Hematopoietic multipotent progenitor cell treated with erythropoietin and hydrocortisone succinate and interleukin-3 and kit ligand, for 6 days (in vitro differentiated cells): ENCODE measurements around the gene OR2F1.

Experiments used
- DNase-seq: peaks from one replicate; pipeline ENCODE4 v3.0.0-alpha.2; 2015

OR2F1 gene, protein sequence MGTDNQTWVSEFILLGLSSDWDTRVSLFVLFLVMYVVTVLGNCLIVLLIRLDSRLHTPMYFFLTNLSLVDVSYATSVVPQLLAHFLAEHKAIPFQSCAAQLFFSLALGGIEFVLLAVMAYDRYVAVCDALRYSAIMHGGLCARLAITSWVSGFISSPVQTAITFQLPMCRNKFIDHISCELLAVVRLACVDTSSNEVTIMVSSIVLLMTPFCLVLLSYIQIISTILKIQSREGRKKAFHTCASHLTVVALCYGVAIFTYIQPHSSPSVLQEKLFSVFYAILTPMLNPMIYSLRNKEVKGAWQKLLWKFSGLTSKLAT

DNA sequence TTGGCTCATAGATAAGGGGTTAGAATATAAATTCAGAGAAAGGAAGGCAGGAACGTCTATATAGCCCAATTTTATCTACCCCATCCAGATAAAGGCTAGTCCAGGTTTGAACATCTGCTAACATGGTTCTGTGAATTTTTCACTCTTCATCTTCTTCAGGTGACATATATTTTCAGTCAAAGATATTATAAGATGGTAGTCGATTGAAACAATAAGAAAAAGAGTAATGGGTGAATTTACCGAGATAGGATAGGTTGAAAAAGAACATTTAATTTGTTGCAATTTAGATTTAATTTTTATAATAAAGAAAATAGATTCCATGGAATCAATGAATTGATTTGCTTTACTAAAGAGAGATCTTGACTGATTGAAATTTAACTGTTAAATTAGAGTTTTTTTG lies at the start of gene OR2F1:
OR2F1 (plus strand) TSS at position 301 of the 400 bp plus-strand sequence. CDS start 5,127 bp downstream, outside the sequence.
- DNase-seq, result no peak

DNA sequence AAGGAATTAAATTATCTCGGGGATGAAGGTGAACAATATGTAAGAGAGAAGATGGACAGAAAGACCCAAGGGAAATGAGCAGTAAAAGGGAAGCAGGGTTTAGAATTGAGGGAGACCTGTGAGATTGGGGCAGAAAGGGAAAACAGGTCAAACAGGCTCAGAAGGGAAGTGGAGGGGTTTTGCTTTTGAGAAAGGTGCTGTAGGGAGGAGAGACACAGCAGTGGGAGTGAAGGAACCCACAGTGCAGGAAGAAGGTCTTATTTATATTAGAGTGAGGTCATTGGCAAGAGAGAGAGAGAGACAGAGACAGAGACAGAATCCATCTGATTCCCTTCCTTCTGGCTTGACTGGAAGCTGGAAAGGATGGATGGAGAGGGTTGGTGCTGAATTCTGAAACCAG lies 49.1 kb upstream of the OR2F1 start:
- DNase-seq, result no peak

DNA sequence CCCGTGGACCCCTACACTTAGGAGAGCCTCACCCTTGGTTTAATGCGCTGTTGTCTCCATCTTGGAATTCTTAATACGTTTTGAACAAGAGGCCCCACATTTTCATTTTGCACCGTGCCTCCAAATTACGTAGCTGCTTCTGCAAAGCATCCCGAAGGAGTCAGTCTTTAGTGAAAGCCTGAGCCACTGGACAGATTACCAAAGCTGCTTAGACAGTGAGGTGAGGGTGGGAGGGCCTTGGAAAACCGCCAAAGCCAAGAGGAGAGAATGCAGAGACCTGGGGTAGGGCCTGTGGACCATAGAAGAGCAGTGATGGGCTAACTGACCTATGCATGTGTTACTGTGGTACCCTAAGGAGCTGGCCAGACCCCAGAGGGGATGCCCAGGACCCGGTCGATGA lies 48.5 kb upstream of the OR2F1 start:
- DNase-seq, result no peak

DNA sequence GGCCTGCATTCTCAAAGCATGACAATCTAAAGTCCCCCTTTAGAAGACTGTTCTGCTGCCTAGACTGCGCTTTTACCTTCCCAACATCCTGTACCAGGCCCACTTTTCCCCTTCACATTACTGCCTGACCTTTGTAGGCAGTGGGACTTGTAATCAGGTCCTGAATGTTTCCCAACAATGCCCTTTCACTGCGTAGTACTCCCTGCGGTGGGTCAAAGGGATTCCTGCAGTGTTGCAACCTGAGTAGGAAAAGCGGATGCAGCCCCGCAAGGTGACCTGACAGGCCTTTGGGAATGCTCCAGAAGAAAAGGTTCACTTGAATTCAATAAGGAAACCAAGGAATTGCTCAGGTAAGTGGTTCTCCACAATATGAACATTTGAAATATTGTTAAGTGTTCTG lies 47.7 kb upstream of the OR2F1 start:
- no peak for DNase-seq

DNA sequence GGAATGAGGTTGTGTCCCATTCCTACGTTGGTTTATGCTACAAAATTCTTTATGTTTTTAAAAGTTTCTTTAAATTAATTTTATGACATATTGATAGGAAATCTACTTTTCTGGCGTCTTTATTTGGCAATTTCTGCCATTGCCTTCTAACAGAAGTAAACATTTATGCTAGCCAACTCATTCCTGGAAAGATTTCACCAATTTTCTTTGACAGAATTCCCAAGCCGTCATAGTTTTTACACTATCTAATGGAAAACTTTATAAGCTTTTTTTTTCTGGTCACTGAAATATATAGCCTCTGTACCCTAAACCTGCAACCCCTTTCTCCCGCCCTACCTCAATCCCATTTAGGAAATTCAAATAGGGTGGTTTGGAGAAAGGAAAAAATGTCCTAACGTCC lies 46.5 kb upstream of the OR2F1 start:
- DNase-seq, result no peak

DNA sequence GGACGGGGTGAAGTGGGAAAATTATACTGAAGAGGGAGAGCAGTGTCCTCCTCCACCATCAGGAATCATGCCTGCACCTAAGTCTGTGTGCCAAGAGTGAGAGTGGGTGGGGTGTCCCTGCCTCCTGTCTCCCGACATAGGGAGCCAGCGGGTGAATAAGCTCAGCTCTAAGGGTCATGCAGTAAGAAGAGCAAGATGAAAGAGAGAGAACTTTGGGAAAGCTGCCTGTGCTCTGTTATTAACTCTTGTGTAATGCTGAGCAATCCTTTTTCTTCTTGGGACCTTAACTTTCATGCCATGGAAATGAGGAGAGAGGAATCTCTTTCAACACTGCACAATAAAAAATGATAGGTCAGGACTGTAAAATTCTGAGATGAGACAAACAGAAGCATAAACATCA lies 44.8 kb upstream of the OR2F1 start:
- DNase-seq, result no peak

DNA sequence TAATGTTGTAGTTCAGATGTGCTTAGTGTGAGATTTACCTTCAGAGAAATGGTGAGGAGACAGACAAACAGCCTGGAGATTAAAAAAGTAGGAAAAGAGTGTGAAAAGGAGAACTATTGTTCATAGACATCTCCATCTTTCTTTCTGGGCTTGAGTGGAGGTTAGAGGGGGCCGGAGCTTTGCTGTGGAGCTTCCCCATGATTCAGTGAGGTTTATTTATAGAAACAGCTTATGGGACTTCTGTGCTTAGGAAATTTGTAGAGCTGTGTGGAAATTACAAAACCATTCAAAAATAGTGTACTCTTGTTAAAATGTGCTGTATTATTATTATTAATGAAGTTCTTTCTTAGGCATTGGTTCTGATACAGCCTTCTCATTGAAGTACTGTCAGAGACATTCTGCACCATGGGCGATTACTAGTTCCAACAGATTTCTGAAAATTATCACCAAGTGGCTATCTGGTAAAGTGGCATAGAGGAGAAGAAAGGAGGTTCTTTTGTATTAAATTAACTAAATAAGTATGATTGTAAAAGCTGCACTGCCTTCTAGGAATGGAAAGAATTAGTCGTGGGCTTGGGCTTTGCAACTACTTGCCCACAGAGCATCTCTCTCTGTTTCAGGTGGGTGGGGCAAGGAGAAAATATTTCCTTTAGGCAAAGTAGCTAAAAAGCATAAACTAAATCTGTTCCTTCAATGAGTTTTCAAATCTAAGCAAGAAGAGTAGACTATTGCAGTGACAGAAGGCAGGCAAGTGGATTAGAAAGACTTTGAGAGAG lies 44.0 kb upstream of the OR2F1 start:
- no peak for DNase-seq

DNA sequence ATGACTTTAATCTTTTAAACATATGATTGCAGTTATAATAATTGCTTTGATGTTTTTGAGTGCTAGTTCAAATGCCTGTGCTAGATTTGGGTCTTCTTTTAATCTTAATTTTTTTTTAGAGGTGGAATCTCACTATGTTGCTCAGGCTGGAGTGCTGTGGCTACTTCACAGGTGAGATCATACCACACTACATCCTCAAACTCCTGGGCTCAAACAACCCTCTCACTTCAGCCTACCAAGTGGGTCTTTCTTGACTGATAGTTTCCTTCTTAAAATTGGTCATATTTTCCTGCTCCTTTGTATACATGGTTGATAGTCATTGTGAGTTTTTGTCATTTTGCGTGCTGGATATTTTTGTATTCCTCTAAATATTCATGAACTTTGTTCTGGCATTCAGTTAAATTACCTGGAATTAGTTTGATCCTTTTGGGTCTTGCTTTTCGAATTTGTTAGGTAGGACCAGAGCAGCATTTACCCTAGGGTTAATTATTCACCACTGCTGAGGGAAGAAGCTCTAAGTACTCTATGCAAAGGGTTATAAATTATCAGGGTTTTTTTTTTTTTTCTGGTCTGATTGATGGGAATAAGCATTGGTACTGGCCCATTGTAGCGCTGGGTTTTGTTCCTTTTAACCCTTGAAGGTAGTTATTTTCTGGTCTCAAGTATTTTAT lies 40.6 kb upstream of the OR2F1 start:
- no peak for DNase-seq

DNA sequence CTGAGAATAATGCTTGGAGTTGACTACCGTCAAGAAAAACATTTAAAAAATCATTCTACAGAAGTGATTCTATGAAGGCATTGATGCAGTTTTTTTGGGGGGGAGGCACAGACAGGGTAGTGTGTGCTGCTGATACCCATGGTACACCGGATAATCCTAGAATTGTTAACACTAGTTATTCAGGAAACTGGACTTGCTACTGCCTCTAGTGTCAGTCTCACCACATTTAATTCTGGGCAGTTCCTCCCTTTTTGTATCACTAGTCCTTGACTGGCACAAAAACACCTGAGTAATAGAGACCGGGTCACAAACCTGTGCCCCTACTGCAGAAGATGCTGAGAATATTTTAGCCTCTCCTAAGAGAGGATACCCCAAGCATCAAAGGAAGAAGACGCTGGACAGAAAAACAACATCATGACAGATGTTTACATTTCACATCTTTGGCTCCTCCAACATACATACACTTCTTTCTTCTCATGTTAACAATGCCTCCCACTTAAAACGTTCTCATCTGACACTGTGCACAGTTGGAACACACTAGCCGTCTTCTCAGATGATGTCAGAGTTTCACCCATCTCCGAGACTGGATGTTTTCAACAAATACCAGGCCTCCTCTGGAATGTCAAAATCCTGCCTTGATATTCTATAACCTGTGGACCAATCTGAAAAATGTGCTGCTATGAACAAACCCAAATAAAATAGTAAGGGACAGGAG lies 39.5 kb upstream of the OR2F1 start:
- no peak for DNase-seq

DNA sequence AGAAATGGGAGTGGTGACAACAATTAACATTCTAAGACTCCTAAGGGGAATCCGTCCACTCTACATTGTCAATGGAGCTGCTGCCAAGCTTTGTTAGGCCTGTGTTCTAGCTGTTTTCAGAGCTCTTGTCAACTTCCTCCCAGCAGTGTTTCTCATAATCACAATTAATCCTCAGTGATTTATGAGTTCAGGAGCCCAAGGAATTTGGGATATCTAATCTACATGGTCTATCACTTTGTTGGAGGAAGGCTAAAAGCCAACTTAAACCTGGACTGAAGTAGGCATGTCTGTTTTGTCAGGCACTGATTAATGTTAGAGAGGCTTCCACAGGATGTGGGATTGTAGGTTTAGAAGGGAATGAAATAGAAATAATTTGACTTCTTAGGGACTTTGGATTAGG lies 29.8 kb upstream of the OR2F1 start:
- DNase-seq, result no peak

DNA sequence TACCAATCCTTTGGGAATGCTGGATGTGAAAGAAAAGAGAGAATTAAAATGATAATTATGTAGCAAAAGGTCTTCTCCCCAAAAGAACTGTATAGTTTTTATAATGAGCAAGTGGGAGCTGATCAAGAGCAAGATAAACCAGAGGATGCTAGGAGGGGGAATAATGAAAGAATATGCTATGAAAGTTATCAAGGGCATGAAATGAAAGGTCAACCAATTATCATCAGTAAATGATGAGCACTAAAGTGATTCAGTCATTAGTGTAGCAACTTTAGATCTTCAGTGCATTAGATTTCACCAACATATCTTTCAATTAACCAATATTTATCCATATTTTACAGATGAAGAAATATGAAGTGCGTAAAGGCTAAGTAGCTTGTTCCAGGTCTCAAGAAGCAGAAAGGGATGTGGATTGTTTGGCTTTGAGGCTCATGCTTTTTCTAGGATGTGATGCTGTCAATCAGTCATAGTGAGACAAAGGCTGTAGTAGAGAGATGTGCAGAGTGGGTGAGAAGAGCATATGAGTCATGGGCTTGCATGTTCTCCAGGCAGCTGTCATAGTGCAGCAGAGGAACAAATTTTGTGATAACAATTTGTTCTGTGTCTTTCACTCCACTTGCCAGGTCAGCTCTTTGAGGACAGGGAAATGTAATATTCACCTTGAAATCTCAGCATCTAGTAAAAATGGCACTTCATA lies 25.3 kb upstream of the OR2F1 start:
- no peak for DNase-seq

DNA sequence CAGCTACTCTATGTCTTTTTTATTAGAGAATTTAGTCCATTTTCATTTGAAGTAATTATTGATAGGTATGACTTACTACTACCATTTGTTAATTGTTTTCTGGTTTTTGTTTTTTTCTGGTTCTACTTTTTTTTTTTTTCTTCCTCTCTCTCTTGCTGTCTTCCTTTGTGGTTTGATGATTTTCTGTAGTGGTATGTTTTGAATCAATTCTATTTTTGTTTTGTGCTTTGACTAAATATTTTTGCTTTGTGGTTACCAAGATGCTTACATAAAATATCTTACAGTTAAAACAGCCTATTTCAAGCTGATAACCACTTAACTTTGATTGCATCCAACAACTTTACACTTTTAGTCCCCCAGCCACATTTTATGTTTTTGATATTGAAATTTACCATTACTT lies 22.9 kb upstream of the OR2F1 start:
- no peak for DNase-seq

DNA sequence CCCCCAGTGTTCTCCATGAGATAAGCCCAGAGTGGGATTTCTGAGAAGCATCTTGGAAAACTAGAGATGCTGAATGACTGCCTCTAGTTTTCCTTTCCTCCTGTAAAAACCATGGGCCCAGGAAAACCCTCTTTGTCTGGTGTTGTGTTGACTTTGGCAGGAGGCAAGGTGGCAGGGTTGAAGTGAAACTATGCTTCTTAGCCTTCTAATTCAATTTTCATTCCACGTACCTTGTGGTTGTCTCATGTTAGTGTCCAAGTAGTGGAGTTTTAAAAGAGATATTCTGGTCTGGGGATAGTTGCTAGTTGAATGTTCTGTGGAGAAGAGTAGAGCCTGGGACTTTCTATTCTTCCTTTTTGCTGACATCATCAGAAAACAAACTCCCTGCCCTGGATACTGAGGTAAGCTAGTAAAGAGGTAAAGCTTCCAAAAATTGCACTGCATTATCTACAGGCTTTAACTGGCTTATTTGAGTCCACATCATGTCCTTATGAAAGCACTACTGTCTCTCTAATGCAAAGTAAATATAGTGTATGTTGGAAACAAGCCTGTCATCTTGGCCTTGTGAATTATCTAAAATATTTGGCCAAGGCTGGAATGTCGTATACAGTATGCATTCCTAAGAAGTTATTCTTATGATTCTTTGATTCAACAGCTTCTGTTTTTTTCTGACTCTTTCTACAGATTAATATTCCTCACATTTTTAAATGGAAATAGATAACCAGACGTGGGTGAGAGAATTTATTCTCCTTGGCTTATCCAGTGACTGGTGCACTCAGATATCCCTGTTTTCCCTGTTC lies 19.9 kb upstream of the OR2F1 start, which contains the start of gene OR2F2:
OR2F2 (plus strand) TSS at position 708 of the 800 bp plus-strand sequence; CDS start at position 708, 0 bp downstream.
- DNase-seq, result no peak

DNA sequence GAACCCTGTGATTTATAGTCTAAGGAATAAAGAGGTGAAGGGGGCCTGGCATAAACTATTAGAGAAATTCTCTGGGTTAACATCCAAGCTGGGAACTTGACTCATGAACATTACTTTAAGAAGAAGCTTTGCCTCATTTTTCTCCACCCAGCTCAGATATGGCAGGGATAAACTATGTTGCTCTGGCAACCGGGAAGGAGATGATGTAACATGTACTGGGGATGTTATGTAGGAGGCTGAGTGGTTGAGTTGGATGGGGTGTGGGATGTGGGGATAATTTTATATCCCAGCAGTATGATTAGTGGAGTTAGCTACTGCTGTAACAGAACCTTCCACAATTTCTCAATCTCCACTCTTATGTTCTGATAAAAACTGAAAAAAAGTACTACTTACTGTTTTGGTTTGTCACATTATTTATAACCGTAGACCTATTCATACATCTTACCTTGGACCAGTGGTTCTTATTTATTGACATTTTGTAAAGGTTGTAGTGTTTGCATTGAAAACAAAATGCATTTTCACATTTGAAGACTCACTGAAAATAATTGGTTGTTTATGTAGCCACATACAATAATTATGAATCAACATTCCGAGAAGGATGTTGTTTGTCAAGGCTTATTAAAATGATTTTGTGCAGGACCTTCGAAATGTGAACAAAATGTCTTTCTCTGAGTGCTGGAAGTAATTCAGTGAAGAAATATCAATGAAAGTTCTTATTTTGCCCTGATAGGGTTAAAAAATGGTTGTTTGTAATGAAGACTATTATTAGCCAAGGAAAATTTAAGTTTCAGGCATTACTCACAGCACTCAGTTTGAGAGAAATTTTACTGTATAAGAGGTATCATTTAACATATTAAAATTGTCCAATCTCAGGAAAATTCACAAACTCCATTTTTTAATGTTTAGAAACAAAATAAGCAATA lies 18.3 kb upstream of the OR2F1 start:
- DNase-seq, result no peak

DNA sequence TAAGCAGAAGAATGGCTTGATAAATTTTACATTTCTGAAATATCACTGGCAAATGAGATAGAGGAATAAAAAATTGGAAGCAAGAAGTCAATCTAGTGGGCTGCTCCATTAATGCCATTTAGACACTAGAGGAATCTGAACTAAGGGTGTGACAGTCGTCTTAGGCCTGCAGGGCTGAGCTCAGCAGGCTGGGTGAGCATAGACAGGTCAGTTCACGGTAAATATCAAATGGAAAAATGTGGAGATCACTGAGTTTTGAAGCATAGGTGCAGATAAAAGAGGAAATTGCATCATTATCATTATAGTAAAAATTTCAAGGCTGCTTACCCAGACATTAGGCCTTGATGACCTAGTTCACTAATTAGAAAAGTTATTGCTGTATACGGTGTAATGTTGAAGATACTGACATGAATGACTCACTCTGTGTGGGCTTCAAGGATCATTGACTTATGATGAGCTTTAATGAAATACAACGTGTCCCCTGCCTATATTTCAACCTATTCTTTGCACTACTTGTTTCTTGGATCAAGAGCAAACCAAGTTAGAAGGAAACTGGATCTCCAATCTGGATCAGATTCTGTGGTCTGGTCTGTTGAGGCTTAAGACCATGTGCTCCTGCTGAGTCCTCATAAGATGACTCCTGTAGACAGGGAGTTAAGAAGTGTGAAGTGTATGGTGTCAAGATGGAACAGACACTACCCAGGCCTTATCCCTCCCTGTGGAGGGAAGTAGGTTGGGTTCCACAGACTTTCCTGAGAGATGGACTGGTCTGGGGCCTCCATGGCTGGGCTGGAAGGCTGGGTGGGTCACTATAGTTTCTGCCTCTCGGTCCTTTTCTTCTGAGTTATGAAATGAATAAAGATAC lies 16.0 kb upstream of the OR2F1 start:
- no peak for DNase-seq

DNA sequence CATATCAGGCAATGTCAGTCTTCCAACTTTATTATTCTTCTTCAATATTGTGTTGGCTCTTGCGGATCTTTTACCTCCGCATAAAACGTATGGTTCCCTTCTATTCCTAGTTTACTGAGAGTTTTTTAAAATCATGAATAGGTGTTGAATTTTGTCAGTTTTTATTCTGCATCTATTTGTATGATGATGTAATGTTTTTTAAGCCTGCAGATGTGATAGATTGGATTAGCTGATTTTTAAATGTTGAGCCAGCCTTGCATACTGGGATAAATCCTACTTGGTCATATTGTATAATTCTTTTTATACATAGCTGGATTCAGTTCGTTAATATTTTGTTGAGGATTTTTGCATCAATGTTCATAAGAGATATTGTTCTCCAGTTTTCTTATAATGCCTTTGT lies 9.2 kb upstream of the OR2F1 start:
- no peak for DNase-seq

DNA sequence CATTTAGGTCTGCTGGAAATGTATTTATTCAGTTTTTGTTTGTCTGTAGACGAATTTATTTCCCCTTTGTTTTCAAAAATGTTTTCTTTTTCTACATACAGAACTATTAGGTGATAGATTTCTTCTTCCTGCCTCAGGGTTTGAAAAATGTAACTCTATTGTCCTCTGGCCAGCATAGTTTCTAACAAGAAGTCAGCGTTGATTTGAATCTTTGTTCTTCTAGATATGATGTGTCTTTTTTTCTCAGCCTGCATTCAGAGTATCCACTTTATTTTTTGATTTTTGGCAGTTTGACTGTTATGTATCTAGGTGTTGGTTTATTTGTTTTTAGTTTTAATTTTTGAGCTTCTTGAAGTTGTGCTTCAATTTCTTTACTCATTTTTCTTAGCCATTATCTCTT lies 7.5 kb upstream of the OR2F1 start:
- DNase-seq, result no peak

DNA sequence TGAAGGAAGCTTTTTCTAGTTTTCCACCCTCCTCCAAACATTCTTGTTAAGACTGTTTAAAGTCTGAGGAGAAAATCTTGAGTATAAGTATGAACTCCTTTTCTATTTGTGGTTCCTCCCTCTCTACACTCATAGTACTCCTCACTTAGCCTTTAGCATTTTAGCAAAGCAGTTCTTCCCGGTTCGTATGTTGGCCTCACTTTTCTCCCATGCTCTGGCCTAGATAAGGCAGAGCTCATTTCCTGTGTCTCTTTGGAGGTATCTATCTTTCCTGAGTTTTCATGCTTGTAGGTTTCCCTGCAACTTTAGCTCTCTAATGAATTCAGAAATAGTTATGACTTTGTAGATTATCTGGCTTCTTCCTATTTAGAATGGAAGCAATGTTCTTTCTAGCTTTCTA lies 5.9 kb upstream of the OR2F1 start:
- DNase-seq, result no peak

DNA sequence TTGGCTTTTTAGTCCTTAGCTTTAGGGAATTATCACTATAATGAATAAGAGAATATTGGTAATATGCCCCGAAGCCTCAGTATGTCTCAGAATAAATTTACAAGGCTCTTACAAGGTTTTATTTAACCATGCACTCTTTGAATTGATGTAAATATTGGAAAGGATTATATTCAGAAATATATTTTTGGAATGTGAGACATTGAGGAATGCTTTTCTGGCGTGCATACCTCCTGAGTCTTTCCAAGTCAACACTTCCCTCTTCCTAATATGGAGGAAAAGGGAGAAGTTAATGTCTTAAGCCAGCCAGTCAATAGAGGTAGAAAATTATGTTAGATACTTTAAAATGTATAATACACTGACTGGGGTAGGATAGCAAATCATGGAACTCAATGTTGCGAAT lies 1.2 kb upstream of the OR2F1 start:
- no peak for DNase-seq

DNA sequence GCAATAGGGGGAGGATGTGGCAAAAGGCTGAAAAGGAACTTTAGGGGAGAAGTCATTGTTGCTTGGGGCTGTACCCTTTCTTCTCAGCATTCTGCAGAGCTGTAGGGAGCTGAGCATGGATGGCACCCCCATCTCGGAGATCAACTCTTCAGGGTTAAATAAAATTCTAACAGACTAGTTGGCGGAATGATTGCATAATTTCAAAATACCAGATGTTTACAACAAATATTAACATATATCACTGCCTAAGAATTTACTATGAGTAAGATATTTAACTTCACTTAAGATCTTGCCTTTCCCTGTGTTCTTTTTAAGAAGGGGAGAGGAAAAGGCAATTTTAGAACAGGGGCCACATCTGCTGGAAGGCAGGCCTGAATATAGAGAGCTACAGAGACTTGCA lies 509 bp upstream of the OR2F1 start:
- no peak for DNase-seq
